Gastrocnemius medialis (tissue), 4 donors: Measurements from ENCODE around the gene LAMB1. TPM values are rescaled to one million over a fixed set of nuclear protein-coding genes. Genes with fewer than 3 reads are reported as not detected.

ENCODE experiments used
- ATAC-seq, 2 donors: fragments of 150-250 bp; one replicate each; pipeline ENCODE4 v1.9.1; 2016
- DNase-seq, 2 donors: peaks; one replicate each; pipeline ENCODE4 v3.0.0-alpha.2; 2019
- H3K27ac ChIP-seq, 4 donors: fragments of 200-600 bp; sonication (generic); 1 replicate in 1 of 4; 2 replicates in 3 of 4; pipeline ENCODE4 v1.5.1; 2016 to 2018; ENCODE audit warnings: mild to moderate bottlenecking in 2 of 4, moderate library complexity in 1 of 4
- H3K27me3 ChIP-seq, 3 donors: fragments of 200-600 bp; sonication (generic) in 2 of 3; 1 replicate in 1 of 3; 2 replicates in 2 of 3; pipeline versions ENCODE4 v1.5.1 to v1.6.0; 2016 to 2019; ENCODE audit warnings: mild to moderate bottlenecking in 1 of 3, moderate library complexity in 1 of 3
- H3K36me3 ChIP-seq, 2 donors: fragments of 200-600 bp; sonication (generic) in 1 of 2; one replicate each; pipeline ENCODE4 v1.5.1; 2017 to 2018
- H3K4me1 ChIP-seq, 2 donors: fragments of 200-600 bp; sonication (generic) in 1 of 2; one replicate each; pipeline ENCODE4 v1.5.1; 2016 to 2017; ENCODE audit warnings: mild to moderate bottlenecking in 2 of 2
- H3K4me3 ChIP-seq, 4 donors: fragments of 200-600 bp; sonication (generic) in 3 of 4; 1 replicate in 1 of 4; 2 replicates in 3 of 4; pipeline ENCODE4 v1.5.1; 2016 to 2019; ENCODE audit warnings: mild to moderate bottlenecking in 2 of 4
- H3K9me3 ChIP-seq, 3 donors: fragments of 200-600 bp; sonication (generic) in 2 of 3; 1 replicate in 1 of 3; 2 replicates in 2 of 3; pipeline ENCODE4 v1.5.1; 2016 to 2019
- CTCF ChIP-seq, 5 experiments: fragments of 450-650 bp in 3 of 5; fragments of 200-600 bp in 2 of 5; sonication (generic) in 2 of 5; IDR thresholded peaks in 4 of 5; conservative IDR thresholded peaks in 1 of 5; 1 replicate in 4 of 5; 2 replicates in 1 of 5; pipeline ENCODE4 v1.5.1; 2016 to 2019; ENCODE audit warnings: antibody characterized with exemption in 5 of 5, mild to moderate bottlenecking in 3 of 5, moderate library complexity in 3 of 5
- POLR2A ChIP-seq, 2 donors: fragments of 450-650 bp; IDR thresholded peaks; one replicate each; pipeline ENCODE4 v1.6.1; 2017; ENCODE audit warnings: antibody characterized with exemption in 2 of 2, mild to moderate bottlenecking in 2 of 2, moderate library complexity in 2 of 2
- in situ Hi-C, 4 donors: fragments of 200-750 bp; cut with MboI; loops; one replicate each; pipeline versions ENCODE4 v1.15.0 to v1.8.0; 2017; ENCODE audit warnings: low sequenced_read_pairs in 4 of 4
- intact Hi-C: fragments of 100-400 bp; cut with DNase I; formaldehyde crosslinking; loops from one replicate; pipeline ENCODE4 v1.15.1; 2023; ENCODE audit warnings: low total_unique reads
- total RNA-seq, 4 donors: library from RNA; depleted of rRNA; stranded (reverse); fragments of >200 nt; gene quantifications; one replicate each; pipeline versions ENCODE4 v1.1.0 to v1.2.3, GENCODE V29; 2016

The LAMB1 gene
- total RNA-seq, 4 donors from 2014 or later = 14.5 to 56.6 (median 29.8) TPM

GRCh38 chr7:107877731-107878382 is 125.1 kb downstream of the LAMB1 start:
- no peak for ATAC-seq
- intact Hi-C loops (loop anchor here (5.0 kb wide), 2 partner anchors 269 to 416 kb away; no protein-coding TSS in a partner anchor), in situ Hi-C loops (loop anchor here (5.0 to 25.0 kb wide), 6 partner anchors 133 to 716 kb away; partner anchors contain the start of genes BCAP29 (in 2 of the 4), CBLL1 (in 2 of the 4), GPR22 (in 1 of the 4) and HBP1 (in 1 of the 4))
- Histone ChIP-seq H3K36me3 (no peaks in the 10 kb centered on the region), H3K4me1 (no peaks in the 10 kb centered on the region), H3K9me3 (no peaks in the 10 kb centered on the region), H3K27ac (no peak overlapping the region), H3K4me3 (no peak overlapping the region), H3K27me3 (no peaks in the 10 kb centered on the region)
- TF ChIP-seq POLR2A (IDR thresholded peaks at IDR 0.05) (no peak), CTCF (IDR thresholded peaks at IDR 0.05 in 4 of 5, conservative IDR thresholded peaks at IDR 0.05 in 1 of 5) (no peak)
- DNase-seq = no peak

DNA sequence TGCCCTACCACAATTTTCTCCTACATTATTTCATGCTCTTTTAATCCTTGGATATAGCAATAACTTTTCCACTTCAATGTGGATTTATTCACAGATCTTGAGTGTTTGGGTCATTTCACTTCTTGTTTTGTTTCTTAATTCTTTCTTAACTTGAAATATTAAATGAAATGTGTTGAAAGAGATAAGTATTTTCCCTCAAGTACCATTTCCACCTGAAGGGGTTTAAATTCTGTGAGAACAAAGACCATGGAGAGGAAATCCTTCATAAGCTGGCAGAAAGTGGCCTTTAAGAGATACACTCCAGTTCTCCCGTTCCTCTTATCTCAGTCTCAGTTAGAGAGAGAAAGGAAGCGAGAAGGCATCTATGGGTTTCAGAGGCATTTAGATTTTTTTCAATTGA is 126.0 kb downstream of the LAMB1 start:
- no peak overlapping the region for H3K27ac ChIP-seq
- no peaks in the 10 kb centered on the region for H3K9me3 ChIP-seq
- in situ Hi-C loops (loop anchor here (5.0 to 25.0 kb wide), 6 partner anchors 132 to 715 kb away; partner anchors contain the start of genes BCAP29 (in 2 of the 4), CBLL1 (in 2 of the 4), GPR22 (in 1 of the 4) and HBP1 (in 1 of the 4)), intact Hi-C loops (loop anchor here (5.0 kb wide), 2 partner anchors 270 to 415 kb away; no protein-coding TSS in a partner anchor)
- ATAC-seq (no peak), DNase-seq (no peak)
- no peaks in the 10 kb centered on the region for H3K4me1 ChIP-seq
- no peaks in the 10 kb centered on the region for H3K27me3 ChIP-seq
- TF ChIP-seq CTCF (IDR thresholded peaks at IDR 0.05 in 4 of 5, conservative IDR thresholded peaks at IDR 0.05 in 1 of 5) (no peak), POLR2A (IDR thresholded peaks at IDR 0.05) (no peak)
- no peak overlapping the region for H3K4me3 ChIP-seq
- H3K36me3 ChIP-seq = no peaks in the 10 kb centered on the region

- H3K4me1 ChIP-seq = no peaks in the 10 kb centered on the region
- in situ Hi-C loops (loop anchor here (5.0 to 25.0 kb wide), 9 partner anchors 128 to 713 kb away; partner anchors contain the start of genes CBLL1 (in 3 of the 4), BCAP29 (in 2 of the 4), GPR22 (in 2 of the 4) and LAMB4 (in 2 of the 4)), intact Hi-C loops (loop anchor here (1.0 to 5.0 kb wide), 4 partner anchors 30 to 413 kb away; no protein-coding TSS in a partner anchor)
- DNase-seq (peak; percentile 26 to 43), ATAC-seq (peak; percentile 92 to 95)
- no peak overlapping the region for H3K27ac ChIP-seq
- no peaks in the 10 kb centered on the region for H3K36me3 ChIP-seq
- H3K4me3 ChIP-seq = no peak overlapping the region
- H3K9me3 ChIP-seq = no peaks in the 10 kb centered on the region
- TF ChIP-seq CTCF (IDR thresholded peaks at IDR 0.05 in 4 of 5, conservative IDR thresholded peaks at IDR 0.05 in 1 of 5) (peak; percentile 47 to 76 (median 69)), POLR2A (IDR thresholded peaks at IDR 0.05) (no peak)
- no peaks in the 10 kb centered on the region for H3K27me3 ChIP-seq
Measured at GRCh38 chr7:107874605-107875446, 128.1 kb downstream of the LAMB1 start.

DNA sequence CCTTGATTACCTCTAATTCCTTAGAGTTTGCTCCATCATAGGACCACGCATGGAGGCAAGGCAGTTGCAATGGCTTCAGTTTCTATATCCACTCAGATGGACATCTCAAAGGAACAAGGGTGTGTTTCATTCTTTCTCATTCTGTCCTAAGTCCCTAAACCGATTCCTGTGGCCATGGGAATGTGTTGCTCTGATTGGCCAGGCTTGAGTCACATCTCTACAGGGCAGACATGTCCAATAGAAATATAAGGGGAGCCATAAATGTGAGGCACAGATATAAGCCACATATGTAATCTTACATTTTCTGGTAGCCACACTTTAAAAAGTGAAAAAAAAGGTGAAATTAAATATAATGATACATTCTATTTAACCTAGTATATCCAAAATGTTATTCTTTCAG is 128.8 kb downstream of the LAMB1 start:
- intact Hi-C loops = loop anchor here (1.0 to 2.0 kb wide), 2 partner anchors 29 to 131 kb away; no protein-coding TSS in a partner anchor
- no peak overlapping the region for H3K4me3 ChIP-seq
- in situ Hi-C loops = loop anchor here (5.0 to 25.0 kb wide), 6 partner anchors 127 to 412 kb away; partner anchors contain the start of genes CBLL1 (in 2 of the 4), LAMB4 (in 2 of the 4) and GPR22 (in 1 of the 4)

More for the DNA sequence above, 128.8 kb downstream of the LAMB1 start:
- ATAC-seq (no peak), DNase-seq (no peak)
- Histone ChIP-seq H3K36me3 (no peaks in the 10 kb centered on the region), H3K9me3 (no peaks in the 10 kb centered on the region), H3K4me1 (no peaks in the 10 kb centered on the region), H3K27me3 (no peaks in the 10 kb centered on the region), H3K27ac (no peak overlapping the region)
- TF ChIP-seq POLR2A (IDR thresholded peaks at IDR 0.05) (no peak), CTCF (IDR thresholded peaks at IDR 0.05 in 4 of 5, conservative IDR thresholded peaks at IDR 0.05 in 1 of 5) (no peak)

Other genes with a start within 250 kb of the LAMB1 start
- gene SLC26A3, start 199.9 kb downstream of the LAMB1 start, total RNA-seq = 10 to 100 TPM in 1 of 4 donors, not detected in 3; 12.7 TPM
- 100 to 1,000 TPM; 110 to 157 (median 146) TPM for gene DLD, start 112.0 kb downstream of the LAMB1 start, total RNA-seq
- under 1 TPM in 2 of 4 donors, not detected in 2; 0.04 to 0.33 TPM for gene LAMB4, start 127.2 kb upstream of the LAMB1 start, total RNA-seq